DMS53 (cell line): ENCODE data around the gene IL1RAPL1.
A peak's percentile ranks its signal among the peaks of the same experiment; 100 is the strongest.

ENCODE experiments used
- DNase-seq: peaks from one replicate; lab custom pipeline; 2025; lab: John Stamatoyannopoulos, UW

Gene IL1RAPL1

GRCh38 chrX:28979877-28980276, 392.6 kb downstream of the IL1RAPL1 start:
- DNase-seq, result peak; percentile 14

GRCh38 chrX:28981952-28982351, 394.7 kb downstream of the IL1RAPL1 start:
- peak; percentile 39 for DNase-seq

GRCh38 chrX:28988246-28988645, 401.0 kb downstream of the IL1RAPL1 start:
- DNase-seq, result no peak

GRCh38 chrX:28997706-28998463, 410.6 kb downstream of the IL1RAPL1 start:
- DNase-seq, result no peak

GRCh38 chrX:28998609-28999135, 411.4 kb downstream of the IL1RAPL1 start:
- DNase-seq, result no peak

GRCh38 chrX:29012867-29013266, 425.6 kb downstream of the IL1RAPL1 start:
- no peak for DNase-seq

GRCh38 chrX:29023207-29023606, 436.0 kb downstream of the IL1RAPL1 start:
- DNase-seq, result no peak

GRCh38 chrX:29024871-29025270, 437.6 kb downstream of the IL1RAPL1 start:
- no peak for DNase-seq

GRCh38 chrX:29039501-29039900, 452.3 kb downstream of the IL1RAPL1 start:
- DNase-seq, result no peak

GRCh38 chrX:29040160-29040559, 452.9 kb downstream of the IL1RAPL1 start:
- no peak for DNase-seq

- no peak for DNase-seq
Measured at GRCh38 chrX:29042341-29042740, 455.1 kb downstream of the IL1RAPL1 start.

- DNase-seq, result no peak
Measured at GRCh38 chrX:29043746-29044145, 456.5 kb downstream of the IL1RAPL1 start.

GRCh38 chrX:29044423-29045184, 457.4 kb downstream of the IL1RAPL1 start:
- DNase-seq, result peak; percentile 38

- DNase-seq, result no peak
Measured at GRCh38 chrX:29065477-29065876, 478.2 kb downstream of the IL1RAPL1 start.

- DNase-seq, result no peak
Measured at GRCh38 chrX:29066516-29066915, 479.3 kb downstream of the IL1RAPL1 start.

GRCh38 chrX:29067351-29067750, 480.1 kb downstream of the IL1RAPL1 start:
- no peak for DNase-seq

GRCh38 chrX:29071525-29072320, 484.5 kb downstream of the IL1RAPL1 start:
- no peak for DNase-seq

GRCh38 chrX:29082558-29082957, 495.3 kb downstream of the IL1RAPL1 start:
- peak; percentile 80 for DNase-seq

- peak; percentile 63 for DNase-seq
Measured at GRCh38 chrX:29083823-29084222, 496.6 kb downstream of the IL1RAPL1 start.

- peak; percentile 56 for DNase-seq
Measured at GRCh38 chrX:29090811-29091210, 503.6 kb downstream of the IL1RAPL1 start.

GRCh38 chrX:29107231-29107630, 520.0 kb downstream of the IL1RAPL1 start:
- DNase-seq, result no peak

- no peak for DNase-seq
Measured at GRCh38 chrX:29110041-29110440, 522.8 kb downstream of the IL1RAPL1 start.
